Motor neuron (in vitro differentiated cells): ENCODE results near the gene FOXL3. TPM values are rescaled to one million over a fixed set of nuclear protein-coding genes. Genes with fewer than 3 reads are reported as not detected.
A peak's percentile ranks its signal among the peaks of the same experiment; 100 is the strongest.

Experiments used
- ATAC-seq, 8 experiments: fragments of 200-7000 bp; cut with Tn5 transposase; replicated peaks in 6 of 8; 2 replicates each; pipeline ENCODE4 v1.8.0; 2021; ENCODE audit warnings: mild to moderate bottlenecking in 8 of 8, moderate library complexity in 8 of 8
- H3K27ac ChIP-seq, 2 donors: fragments of 250-450 bp; sonication (Bioruptor Pico); 2 replicates each; pipeline ENCODE4 v1.9.0; 2021; ENCODE audit warnings: antibody characterized with exemption in 2 of 2, mild to moderate bottlenecking in 2 of 2, moderate library complexity in 1 of 2
- H3K4me1 ChIP-seq, 2 donors: fragments of 250-450 bp; sonication (Bioruptor Pico); replicated peaks in 1 of 2; 2 replicates each; pipeline ENCODE4 v1.6.1; 2021; ENCODE audit warnings: antibody characterized with exemption in 2 of 2, mild to moderate bottlenecking in 2 of 2, moderate library complexity in 1 of 2
- H3K4me3 ChIP-seq, 5 donors: fragments of 250-450 bp; sonication (Bioruptor Pico); 2 replicates each; pipeline ENCODE4 v1.9.0; 2021; ENCODE audit warnings: antibody characterized with exemption in 5 of 5, mild to moderate bottlenecking in 5 of 5, moderate library complexity in 4 of 5
- WGBS, 10 experiments: fragments of 450-650 bp; shearing (Covaris generic); methylation state at CpG; one replicate each; pipeline ENCODE4 v1.0.0; 2022; 5-methylcytosine and 5-hydroxymethylcytosine counted together
- in situ Hi-C, 9 experiments: fragments of 400-800 bp; cut with MboI; loops; one replicate each; pipeline ENCODE4 v1.15.0; 2021; ENCODE audit warnings: low sequenced_read_pairs in 9 of 9, low pct_unique_long_range_greater_than_20kb in 2 of 9; ENCODE audit not compliant: unreplicated experiment in 9 of 9
- total RNA-seq, 8 experiments: library from RNA; unstranded; fragments of 300-600 nt; gene quantifications; 2 replicates each; pipeline versions ENCODE4 v1.2.3 to v1.2.4, GENCODE V29; 2022

Gene FOXL3
- total RNA-seq, 8 experiments from 2014 or later = not detected

- H3K4me3 ChIP-seq = no peak overlapping the region
- in situ Hi-C loops = no loop called here
- peak in 4 of 8 experiments; percentile 15 to 26 (median 20) for ATAC-seq
- WGBS, 10 experiments = 60 to 100% (median 73%) methylated on average over 1 to 7 of the region's 22 CpGs; no CpG with 5 or more reads in 4 of the 10 experiments
- H3K27ac ChIP-seq = no peak overlapping the region
- no peaks in the 10 kb centered on the region for H3K4me1 ChIP-seq
These were observed 23.7 kb upstream of the FOXL3 start for GRCh38 chr7:265998-266850.

DNA sequence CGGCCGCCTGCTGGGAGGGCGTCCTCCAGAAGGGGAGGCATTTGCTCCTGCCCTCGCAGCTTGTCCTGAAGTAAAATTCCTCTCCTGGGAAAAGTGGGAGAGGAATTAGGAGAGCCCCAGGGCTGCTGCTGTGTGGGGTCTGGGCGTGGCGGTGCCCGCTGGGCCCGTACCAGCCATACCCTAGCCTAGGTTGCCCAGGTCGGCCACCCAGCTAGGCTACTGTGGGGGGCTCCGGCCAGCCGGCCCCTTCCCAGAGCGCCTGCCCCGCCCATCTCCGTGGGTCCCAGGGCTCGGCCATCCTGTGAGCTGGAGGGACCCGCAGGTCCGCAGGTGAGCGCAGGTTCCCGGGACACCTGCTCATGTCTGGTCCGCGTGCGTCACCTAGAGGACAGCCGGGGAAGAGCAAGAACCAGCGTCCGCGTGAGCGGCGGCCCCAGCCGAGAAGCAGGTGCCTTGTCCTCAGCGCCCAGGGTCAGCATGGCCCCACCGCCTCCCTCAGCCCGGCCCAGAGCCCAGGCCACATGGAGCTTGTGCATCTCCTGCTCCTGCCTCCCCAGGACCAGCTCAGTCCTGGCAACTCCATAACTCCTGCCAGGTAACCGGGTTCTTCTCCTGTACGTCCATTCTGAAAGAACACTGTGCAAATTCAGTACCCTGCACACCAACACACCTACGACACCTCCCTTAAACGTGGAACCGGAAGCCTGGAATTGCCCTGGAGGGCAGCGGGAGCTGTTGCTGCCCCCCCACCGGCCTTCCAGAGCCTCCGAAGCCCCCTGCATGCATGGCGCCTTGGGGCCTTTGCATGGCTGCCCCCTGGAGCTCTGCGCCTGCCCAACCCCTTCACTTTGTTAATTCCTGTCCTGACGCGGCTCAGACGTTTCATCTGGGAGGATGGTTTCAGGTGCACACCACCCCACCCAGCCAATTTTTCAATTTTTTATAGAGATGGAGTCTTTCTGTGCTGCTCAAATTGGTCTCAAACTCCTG lies 22.8 kb upstream of the FOXL3 start:
- in situ Hi-C loops = no loop called here
- no peaks in the 10 kb centered on the region for H3K4me1 ChIP-seq
- H3K4me3 ChIP-seq = no peak overlapping the region
- H3K27ac ChIP-seq = no peak overlapping the region
- WGBS, 10 experiments = 29 to 95% (median 72%) methylated on average over 1 to 7 of the region's 45 CpGs; no CpG with 5 or more reads in 3 of the 10 experiments
- peak in 4 of 8 experiments; percentile 39 to 71 (median 66) for ATAC-seq

- ATAC-seq = no peak
- 65 to 96% (median 85%) methylated on average over 4 to 11 of the region's 12 CpGs; no CpG with 5 or more reads in 1 of the 10 experiments for WGBS, 10 experiments
- H3K4me1 ChIP-seq = no peaks in the 10 kb centered on the region
- no peak overlapping the region for H3K27ac ChIP-seq
- in situ Hi-C loops = no loop called here
- H3K4me3 ChIP-seq = no peak overlapping the region
These were observed 21.0 kb upstream of the FOXL3 start for GRCh38 chr7:268991-269390.

DNA sequence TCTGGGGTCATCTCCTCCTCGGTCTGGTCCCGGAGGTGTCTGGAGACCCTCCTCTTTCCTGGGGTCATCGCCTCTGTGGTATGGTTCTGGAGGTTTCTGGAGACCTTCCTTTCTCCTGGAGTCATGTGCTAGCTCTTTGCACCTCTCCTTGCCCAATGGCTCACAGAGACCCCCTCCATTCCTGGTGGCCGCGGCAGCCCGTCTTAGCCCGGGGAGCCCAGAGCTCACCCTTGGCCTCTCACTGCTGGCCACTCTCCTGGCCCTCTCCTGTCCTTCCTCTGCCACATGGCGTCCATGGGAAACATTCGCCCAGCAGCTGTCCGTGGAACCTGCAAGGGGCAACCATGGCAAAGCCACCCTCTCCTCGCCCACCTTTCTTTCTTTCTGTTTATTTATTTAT lies 20.2 kb upstream of the FOXL3 start:
- H3K4me3 ChIP-seq = no peak overlapping the region
- H3K4me1 ChIP-seq = no peaks in the 10 kb centered on the region
- ATAC-seq = no peak
- WGBS, 10 experiments = 47 to 100% (median 73%) methylated on average over 1 to 8 of the region's 11 CpGs; no CpG with 5 or more reads in 7 of the 10 experiments
- in situ Hi-C loops = no loop called here
- no peak overlapping the region for H3K27ac ChIP-seq

DNA sequence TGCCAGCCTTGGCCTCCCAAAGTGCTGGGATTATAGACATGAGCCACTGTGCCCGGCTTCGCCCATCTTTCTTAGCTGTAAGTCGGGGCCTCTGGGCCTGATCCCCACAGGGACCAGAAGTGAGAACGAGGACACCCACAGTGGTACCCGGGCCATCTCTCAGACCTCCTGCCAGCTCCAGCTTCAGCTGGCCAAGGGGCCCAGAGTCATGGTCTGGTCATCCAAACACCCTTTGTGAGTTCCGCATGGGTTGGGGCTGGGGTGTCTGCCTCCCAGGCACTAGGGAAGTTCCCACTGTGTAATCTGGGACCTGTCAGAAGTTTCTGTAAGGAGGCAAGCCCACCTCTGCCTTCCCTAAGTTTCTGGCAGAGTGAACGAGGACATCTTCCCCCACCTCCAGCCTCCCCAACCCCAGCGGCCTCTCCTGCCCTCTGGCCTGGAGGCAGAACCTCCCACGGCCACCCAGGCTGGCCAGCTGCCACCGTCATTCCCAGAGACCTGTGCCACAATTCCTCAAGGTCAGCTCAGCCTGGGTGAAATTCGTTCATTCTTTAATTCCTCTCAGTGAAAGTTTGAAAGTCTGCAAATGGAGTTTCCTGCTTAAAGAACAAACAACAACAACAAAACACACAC lies 19.5 kb upstream of the FOXL3 start:
- H3K4me3 ChIP-seq = no peak overlapping the region
- in situ Hi-C loops = no loop called here
- no peak for ATAC-seq
- 14 to 83% (median 62%) methylated on average over 1 to 7 of the region's 11 CpGs; no CpG with 5 or more reads in 6 of the 10 experiments for WGBS, 10 experiments
- H3K4me1 ChIP-seq = no peaks in the 10 kb centered on the region
- H3K27ac ChIP-seq = no peak overlapping the region

GRCh38 chr7:271266-272107 lies 18.5 kb upstream of the FOXL3 start:
- WGBS, 10 experiments = 0 to 93% (median 64%) methylated on average over 2 to 7 of the region's 14 CpGs; no CpG with 5 or more reads in 2 of the 10 experiments
- Histone ChIP-seq H3K27ac (no peak overlapping the region), H3K4me1 (no peaks in the 10 kb centered on the region), H3K4me3 (no peak overlapping the region)
- ATAC-seq = peak in 3 of 8 experiments; percentile 88 to 92 (median 92)
- in situ Hi-C loops = no loop called here

- Histone ChIP-seq H3K4me1 (no peaks in the 10 kb centered on the region), H3K4me3 (no peak overlapping the region), H3K27ac (no peak overlapping the region)
- WGBS, 10 experiments = 60% methylated on average over 2 of the region's 18 CpGs; no CpG with 5 or more reads in 9 of the 10 experiments
- in situ Hi-C loops = no loop called here
- no peak for ATAC-seq
These were observed 17.8 kb upstream of the FOXL3 start for GRCh38 chr7:272108-272615.

- Histone ChIP-seq H3K4me1 (no peaks in the 10 kb centered on the region), H3K27ac (no peak overlapping the region), H3K4me3 (no peak overlapping the region)
- 17 to 100% (median 80%) methylated on average over 1 to 10 of the region's 14 CpGs; no CpG with 5 or more reads in 3 of the 10 experiments for WGBS, 10 experiments
- no peak for ATAC-seq
- in situ Hi-C loops = no loop called here
These were observed 17.3 kb upstream of the FOXL3 start for GRCh38 chr7:272631-273030.

- Histone ChIP-seq H3K27ac (no peak overlapping the region), H3K4me1 (no peaks in the 10 kb centered on the region), H3K4me3 (no peak overlapping the region)
- no peak for ATAC-seq
- 61 to 95% (median 86%) methylated on average over 2 to 7 of the region's 7 CpGs for WGBS, 10 experiments
- in situ Hi-C loops = no loop called here
These were observed 16.6 kb upstream of the FOXL3 start for GRCh38 chr7:273327-273726.

- Histone ChIP-seq H3K4me1 (no peaks in the 10 kb centered on the region), H3K27ac (no peak overlapping the region), H3K4me3 (no peak overlapping the region)
- in situ Hi-C loops = no loop called here
- no peak for ATAC-seq
- 15 to 86% (median 55%) methylated on average over 1 to 2 of the region's 2 CpGs; no CpG with 5 or more reads in 1 of the 10 experiments for WGBS, 10 experiments
These were observed 15.7 kb upstream of the FOXL3 start for GRCh38 chr7:274266-274665.

DNA sequence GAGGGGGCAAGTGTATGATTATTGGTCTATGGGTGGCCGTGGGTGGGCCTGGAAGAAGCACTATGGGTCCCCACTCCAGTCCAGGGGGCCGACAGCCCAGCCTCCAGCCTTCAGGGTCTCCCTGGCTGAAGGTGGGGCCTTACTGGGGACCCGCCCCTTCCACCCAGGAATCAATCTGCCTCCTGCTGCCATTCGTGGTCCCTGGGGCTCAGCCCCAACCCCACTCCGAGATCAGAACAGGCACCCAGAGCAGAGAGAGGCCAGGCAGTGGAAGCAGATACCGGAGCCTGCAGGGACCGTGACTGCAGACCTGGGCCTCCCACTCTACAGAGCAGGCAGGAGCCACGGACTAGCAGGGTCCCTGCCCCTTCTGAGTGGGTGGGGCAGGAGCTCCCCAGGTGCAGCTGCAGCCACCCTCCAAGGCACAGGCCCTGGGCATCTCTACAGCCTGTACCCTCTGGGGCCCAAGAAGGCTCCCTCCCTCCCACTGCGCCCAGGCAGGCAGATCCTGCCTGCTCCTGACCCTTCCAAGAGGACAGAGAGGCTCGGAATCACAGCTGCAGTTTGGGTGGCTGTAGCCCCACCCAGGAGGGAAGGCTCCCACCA lies 13.6 kb upstream of the FOXL3 start:
- Histone ChIP-seq H3K4me3 (no peak overlapping the region), H3K27ac (no peak overlapping the region), H3K4me1 (no peaks in the 10 kb centered on the region)
- 0 to 83% (median 17%) methylated on average over 1 to 3 of the region's 10 CpGs; no CpG with 5 or more reads in 5 of the 10 experiments for WGBS, 10 experiments
- in situ Hi-C loops = no loop called here
- ATAC-seq = no peak
